A549 (cell line): ENCODE measurements around the gene ZNF646. TPM values are rescaled to one million over a fixed set of nuclear protein-coding genes. Genes with fewer than 3 reads are reported as not detected.

ENCODE experiments used
- ATAC-seq, 2 experiments: fragments of 200-7000 bp in 1 of 2; fragments of >200 bp in 1 of 2; cut with Nextera tagmentation in 1 of 2; cut with Tn5 transposase in 1 of 2; 3 replicates each; pipeline versions ENCODE4 v1.8.0 to v1.9.1; 2018 to 2020; ENCODE audit warnings: mild to moderate bottlenecking in 1 of 2, moderate library complexity in 1 of 2
- CTCF ChIA-PET: fragments of 300-600 bp; sonication (Branson Sonifier 250); formaldehyde crosslinking; extraction: SDS; loops from one replicate; lab custom pipeline; 2021; ENCODE audit warnings: antibody characterized with exemption, inconsistent platforms; lab: Yijun Ruan, JAX
- POLR2A ChIA-PET: fragments of 350-600 bp; formaldehyde crosslinking; extraction: SDS; loops from one replicate; lab custom pipeline; 2021; ENCODE audit warnings: antibody characterized with exemption, inconsistent platforms; lab: Yijun Ruan, JAX
- DNase-seq, 2 experiments: peaks; one replicate each; pipeline versions ENCODE4 v3.0.0 to v3.0.0-alpha.2; 2011 to 2016; ENCODE audit warnings: low read depth in 1 of 2, low spot score in 1 of 2
- FAIRE-seq: peaks from 2 replicates; lab custom pipeline; 2011; peaks lifted over from hg19 to GRCh38; lab: Jason Lieb, UNC
- H3K27ac ChIP-seq, 2 experiments: fragments of >200 bp; sonication (Bioruptor Twin); formaldehyde crosslinking; 3 replicates each; pipeline ENCODE4 v1.5.1; 2016 to 2017
- H3K4me1 ChIP-seq: fragments of >200 bp; sonication (Bioruptor Twin); formaldehyde crosslinking; 3 replicates; pipeline ENCODE4 v1.6.1; 2016
- H3K4me2 ChIP-seq: fragments of >200 bp; sonication (Bioruptor Twin); formaldehyde crosslinking; 3 replicates; pipeline ENCODE4 v1.6.1; 2016
- H3K4me3 ChIP-seq: fragments of >200 bp; sonication (Bioruptor Twin); formaldehyde crosslinking; 3 replicates; pipeline ENCODE4 v1.5.1; 2016
- H3K9me3 ChIP-seq: fragments of >200 bp; sonication (Bioruptor Twin); formaldehyde crosslinking; 3 replicates; pipeline ENCODE4 v1.6.1; 2016
- CEBPB ChIP-seq, 2 experiments: fragments of >200 bp in 1 of 2; sonication (Bioruptor Twin) in 1 of 2; formaldehyde crosslinking in 1 of 2; IDR thresholded peaks; 2 replicates each; pipeline ENCODE4 v1.6.1; 2012 to 2016
- EHMT2 ChIP-seq: fragments of 200-600 bp; sonication (generic); IDR thresholded peaks from 2 replicates; pipeline ENCODE4 v1.6.1; 2016; ENCODE audit warnings: antibody characterized with exemption, low read depth, mild to moderate bottlenecking, moderate library complexity
- FOSB ChIP-seq: fragments of 250-450 bp; sonication (Bioruptor Pico); IDR thresholded peaks from 2 replicates; pipeline ENCODE4 v1.5.0; 2020; ENCODE audit warnings: mild to moderate bottlenecking, moderate library complexity
- FOSL2 ChIP-seq, 2 experiments: fragments of 450-650 bp in 1 of 2; fragments of >200 bp in 1 of 2; sonication (Bioruptor Twin) in 1 of 2; formaldehyde crosslinking; IDR thresholded peaks; 2 replicates each; pipeline versions ENCODE4 v1.5.0 to v1.6.1; 2016 to 2020; ENCODE audit warnings: mild to moderate bottlenecking in 1 of 2, moderate library complexity in 1 of 2
- GATA3 ChIP-seq: IDR thresholded peaks from 2 replicates; pipeline ENCODE4 v1.6.1; 2012; ENCODE audit warnings: borderline replicate concordance
- HEYL ChIP-seq: fragments of 250-450 bp; sonication (Bioruptor Pico); IDR thresholded peaks from 2 replicates; pipeline ENCODE4 v1.8.0; 2021; ENCODE audit warnings: mild to moderate bottlenecking, moderate library complexity
- JUN ChIP-seq, 2 experiments: fragments of >200 bp; sonication (Bioruptor Twin); formaldehyde crosslinking; IDR thresholded peaks; 2 replicates in 1 of 2; 3 replicates in 1 of 2; pipeline ENCODE4 v1.6.1; 2016 to 2017
- MAZ ChIP-seq: fragments of 150-350 bp; IDR thresholded peaks from 2 replicates; pipeline ENCODE4 v1.6.1; 2014; ENCODE audit warnings: antibody characterized with exemption, low read depth, low read length, borderline replicate concordance
- MYC ChIP-seq: IDR thresholded peaks from 2 replicates; pipeline ENCODE4 v1.6.1; 2012; ENCODE audit warnings: mild to moderate bottlenecking, inconsistent platforms, low read length, improper control_type of control experiment, borderline replicate concordance
- NFE2L2 ChIP-seq: fragments of 150-350 bp; conservative IDR thresholded peaks from 2 replicates; pipeline ENCODE4 v1.6.1; 2014; ENCODE audit warnings: low read length
- NPAS2 ChIP-seq: fragments of 250-450 bp; sonication (Bioruptor Pico); IDR thresholded peaks from 2 replicates; pipeline ENCODE4 v1.8.0; 2022; ENCODE audit warnings: mild to moderate bottlenecking, moderate library complexity, borderline replicate concordance
- PHF8 ChIP-seq: fragments of 200-600 bp; sonication (generic); IDR thresholded peaks from 2 replicates; pipeline ENCODE4 v1.6.1; 2016; ENCODE audit warnings: low read depth, mild to moderate bottlenecking, antibody characterized with exemption, moderate library complexity, borderline replicate concordance
- RARB ChIP-seq: fragments of 250-450 bp; sonication (Bioruptor Pico); IDR thresholded peaks from 2 replicates; pipeline ENCODE4 v1.8.0; 2021; ENCODE audit warnings: mild to moderate bottlenecking, moderate library complexity
- TFCP2L1 ChIP-seq: fragments of 250-450 bp; sonication (Bioruptor Pico); IDR thresholded peaks from 2 replicates; pipeline ENCODE4 v1.5.0; 2021; ENCODE audit warnings: mild to moderate bottlenecking
- ZC3H11A ChIP-seq: fragments of 450-650 bp; IDR thresholded peaks from 2 replicates; pipeline ENCODE4 v1.6.1; 2014; ENCODE audit warnings: antibody characterized with exemption, mild to moderate bottlenecking
- ZFP36 ChIP-seq: fragments of 450-650 bp; IDR thresholded peaks from 2 replicates; pipeline ENCODE4 v1.6.1; 2014; ENCODE audit warnings: borderline replicate concordance; ENCODE audit not compliant: partially characterized antibody
- ZNF302 ChIP-seq: fragments of 250-450 bp; sonication (Bioruptor Pico); IDR thresholded peaks from 2 replicates; pipeline ENCODE4 v1.9.0; 2021; ENCODE audit warnings: inconsistent platforms, mild to moderate bottlenecking, moderate library complexity
- WGBS: methylation state at CpG from one replicate; pipeline ENCODE4 v1.1.6; 2017; ENCODE audit errors: missing lambda C conversion rate; 5-methylcytosine and 5-hydroxymethylcytosine counted together
- polyA plus RNA-seq, 4 experiments: library from polyadenylated mRNA; depleted of rRNA in 3 of 4; stranded (reverse); fragments of >200 nt; fragmentation: RNase III in 1 of 4; extraction: RNeasy Plus Mini Kit Qiagen cat#74134 plus additional on column Dnase treatment in 1 of 4; gene quantifications; 2 replicates in 3 of 4; 3 replicates in 1 of 4; pipeline ENCODE4 v1.2.3, GENCODE V29; 2011 to 2017
- TF ChIP-seq, protein P1 (sequence below): IDR thresholded peaks from 2 replicates; pipeline ENCODE4 v1.6.1; 2012; ENCODE audit warnings: low read depth, borderline replicate concordance
- TF ChIP-seq, protein P2 (sequence below): fragments of >200 bp; sonication (Bioruptor Twin); formaldehyde crosslinking; IDR thresholded peaks from 2 replicates; pipeline ENCODE4 v1.6.1; 2016
- TF ChIP-seq, protein P3 (sequence below): fragments of 150-350 bp; IDR thresholded peaks from 2 replicates; pipeline ENCODE4 v1.6.1; 2014; ENCODE audit warnings: low read depth, mild to moderate bottlenecking, low read length
- TF ChIP-seq, protein P4 (sequence below): IDR thresholded peaks from 2 replicates; pipeline ENCODE4 v1.6.1; 2012
- TF ChIP-seq, protein P5 (sequence below): fragments of >200 bp; sonication (Bioruptor Twin); formaldehyde crosslinking; IDR thresholded peaks from 3 replicates; pipeline ENCODE4 v1.5.1; 2016
- TF ChIP-seq, protein P6 (sequence below): fragments of 250-450 bp; sonication (Bioruptor Pico); IDR thresholded peaks from 2 replicates; pipeline ENCODE4 v1.5.0; 2020; ENCODE audit warnings: low read depth, mild to moderate bottlenecking, moderate library complexity

Gene ZNF646
- polyA plus RNA-seq, 2 of the 4 experiments (the other 2 are of a cell fraction): 3.0 to 8.2 TPM

DNA sequence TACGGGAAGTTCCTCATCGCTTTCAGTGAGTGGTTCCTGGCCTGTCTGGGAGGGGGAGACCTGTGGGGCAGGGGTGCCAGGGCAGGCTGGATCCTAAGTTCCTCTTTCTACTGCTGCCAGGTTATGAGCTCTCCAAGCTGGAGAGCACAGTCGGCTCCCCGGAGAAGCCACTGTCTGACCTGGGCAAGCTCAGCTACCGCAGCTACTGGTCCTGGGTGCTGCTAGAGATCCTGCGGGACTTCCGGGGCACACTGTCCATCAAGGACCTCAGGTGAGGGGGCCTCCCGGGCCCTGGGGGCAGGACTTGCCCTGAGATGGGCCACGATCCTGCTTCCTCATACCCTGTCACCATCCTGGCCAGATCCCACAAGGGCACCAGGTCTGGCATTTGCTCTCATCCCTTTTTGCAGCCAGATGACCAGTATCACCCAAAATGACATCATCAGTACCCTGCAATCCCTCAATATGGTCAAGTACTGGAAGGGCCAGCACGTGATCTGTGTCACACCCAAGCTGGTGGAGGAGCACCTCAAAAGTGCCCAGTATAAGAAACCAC is 56.2 kb downstream of the ZNF646 start:
- no peak for DNase-seq
- ATAC-seq: no peak
- Histone ChIP-seq H3K9me3 (no peaks in the 10 kb centered on the region), H3K27ac (no peak overlapping the region), H3K4me3 (no peak overlapping the region), H3K4me1 (peaks cover 14% of the 10 kb centered on the region; the same call in 2 of the 3 replicates), H3K4me2 (no peak overlapping the region)
- FAIRE-seq: no peak
- POLR2A ChIA-PET: interaction anchor here (5.3 kb wide), 1 partner anchor 13 kb away, joined by 31 read pairs; the partner anchor contains the start of gene KAT8
- WGBS: 86% methylated on average over 5 of the region's 10 CpGs
- CTCF ChIA-PET: interaction anchor here (1.2 to 2.2 kb wide), 2 partner anchors 10 to 12 kb away, joined by 3 to 16 read pairs; no protein-coding TSS in a partner anchor
- TF ChIP-seq, protein P1, sequence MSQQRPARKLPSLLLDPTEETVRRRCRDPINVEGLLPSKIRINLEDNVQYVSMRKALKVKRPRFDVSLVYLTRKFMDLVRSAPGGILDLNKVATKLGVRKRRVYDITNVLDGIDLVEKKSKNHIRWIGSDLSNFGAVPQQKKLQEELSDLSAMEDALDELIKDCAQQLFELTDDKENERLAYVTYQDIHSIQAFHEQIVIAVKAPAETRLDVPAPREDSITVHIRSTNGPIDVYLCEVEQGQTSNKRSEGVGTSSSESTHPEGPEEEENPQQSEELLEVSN: no peak
- TF ChIP-seq CEBPB (IDR thresholded peaks at IDR 0.05) (no peak), RARB (CRISPR knock-in tag) (no peak), FOSL2 (IDR thresholded peaks at IDR 0.05) (no peak), FOSL2 (CRISPR knock-in tag; IDR thresholded peaks at IDR 0.05) (no peak), HEYL (CRISPR knock-in tag) (no peak), GATA3 (no peak), NFE2L2 (no peak), ZNF302 (CRISPR knock-in tag) (no peak), ZFP36 (no peak), JUN (IDR thresholded peaks at IDR 0.05) (no peak), MAZ (no peak), TFCP2L1 (CRISPR knock-in tag) (no peak), EHMT2 (no peak), ZC3H11A (no peak)
- TF ChIP-seq, protein P2, sequence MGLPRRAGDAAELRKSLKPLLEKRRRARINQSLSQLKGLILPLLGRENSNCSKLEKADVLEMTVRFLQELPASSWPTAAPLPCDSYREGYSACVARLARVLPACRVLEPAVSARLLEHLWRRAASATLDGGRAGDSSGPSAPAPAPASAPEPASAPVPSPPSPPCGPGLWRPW: no peak
- TF ChIP-seq, protein P3, sequence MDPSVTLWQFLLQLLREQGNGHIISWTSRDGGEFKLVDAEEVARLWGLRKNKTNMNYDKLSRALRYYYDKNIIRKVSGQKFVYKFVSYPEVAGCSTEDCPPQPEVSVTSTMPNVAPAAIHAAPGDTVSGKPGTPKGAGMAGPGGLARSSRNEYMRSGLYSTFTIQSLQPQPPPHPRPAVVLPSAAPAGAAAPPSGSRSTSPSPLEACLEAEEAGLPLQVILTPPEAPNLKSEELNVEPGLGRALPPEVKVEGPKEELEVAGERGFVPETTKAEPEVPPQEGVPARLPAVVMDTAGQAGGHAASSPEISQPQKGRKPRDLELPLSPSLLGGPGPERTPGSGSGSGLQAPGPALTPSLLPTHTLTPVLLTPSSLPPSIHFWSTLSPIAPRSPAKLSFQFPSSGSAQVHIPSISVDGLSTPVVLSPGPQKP: no peak
- TF ChIP-seq, protein P4, sequence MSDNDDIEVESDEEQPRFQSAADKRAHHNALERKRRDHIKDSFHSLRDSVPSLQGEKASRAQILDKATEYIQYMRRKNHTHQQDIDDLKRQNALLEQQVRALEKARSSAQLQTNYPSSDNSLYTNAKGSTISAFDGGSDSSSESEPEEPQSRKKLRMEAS: no peak
- TF ChIP-seq, protein P5, sequence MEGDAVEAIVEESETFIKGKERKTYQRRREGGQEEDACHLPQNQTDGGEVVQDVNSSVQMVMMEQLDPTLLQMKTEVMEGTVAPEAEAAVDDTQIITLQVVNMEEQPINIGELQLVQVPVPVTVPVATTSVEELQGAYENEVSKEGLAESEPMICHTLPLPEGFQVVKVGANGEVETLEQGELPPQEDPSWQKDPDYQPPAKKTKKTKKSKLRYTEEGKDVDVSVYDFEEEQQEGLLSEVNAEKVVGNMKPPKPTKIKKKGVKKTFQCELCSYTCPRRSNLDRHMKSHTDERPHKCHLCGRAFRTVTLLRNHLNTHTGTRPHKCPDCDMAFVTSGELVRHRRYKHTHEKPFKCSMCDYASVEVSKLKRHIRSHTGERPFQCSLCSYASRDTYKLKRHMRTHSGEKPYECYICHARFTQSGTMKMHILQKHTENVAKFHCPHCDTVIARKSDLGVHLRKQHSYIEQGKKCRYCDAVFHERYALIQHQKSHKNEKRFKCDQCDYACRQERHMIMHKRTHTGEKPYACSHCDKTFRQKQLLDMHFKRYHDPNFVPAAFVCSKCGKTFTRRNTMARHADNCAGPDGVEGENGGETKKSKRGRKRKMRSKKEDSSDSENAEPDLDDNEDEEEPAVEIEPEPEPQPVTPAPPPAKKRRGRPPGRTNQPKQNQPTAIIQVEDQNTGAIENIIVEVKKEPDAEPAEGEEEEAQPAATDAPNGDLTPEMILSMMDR: no peak
- TF ChIP-seq, protein P6, sequence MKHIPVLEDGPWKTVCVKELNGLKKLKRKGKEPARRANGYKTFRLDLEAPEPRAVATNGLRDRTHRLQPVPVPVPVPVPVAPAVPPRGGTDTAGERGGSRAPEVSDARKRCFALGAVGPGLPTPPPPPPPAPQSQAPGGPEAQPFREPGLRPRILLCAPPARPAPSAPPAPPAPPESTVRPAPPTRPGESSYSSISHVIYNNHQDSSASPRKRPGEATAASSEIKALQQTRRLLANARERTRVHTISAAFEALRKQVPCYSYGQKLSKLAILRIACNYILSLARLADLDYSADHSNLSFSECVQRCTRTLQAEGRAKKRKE (CRISPR knock-in tag): no peak
- TF ChIP-seq, all 56 proteins: peak for 0

DNA sequence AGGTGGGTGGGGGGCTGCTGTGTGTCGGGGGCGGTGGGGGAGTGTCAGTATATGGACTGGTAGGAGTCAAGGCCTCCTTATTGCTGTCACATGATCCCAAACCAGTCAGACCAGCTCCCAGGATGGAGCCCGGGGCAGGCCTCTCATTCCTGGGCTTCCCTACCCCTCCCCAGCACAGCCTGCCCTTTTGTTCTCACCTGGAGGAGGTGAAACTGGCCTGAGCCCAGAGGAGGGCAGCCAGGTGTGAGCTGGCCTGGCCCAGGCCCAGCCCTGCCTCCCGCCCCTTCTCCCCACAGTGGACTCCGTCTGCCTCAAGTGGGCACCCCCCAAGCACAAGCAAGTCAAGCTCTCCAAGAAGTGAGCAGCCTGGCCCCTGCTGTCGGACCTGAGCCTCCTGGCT is 56.7 kb downstream of the ZNF646 start:
- DNase-seq (no peak), FAIRE-seq (no peak), ATAC-seq (no peak)
- H3K4me2 ChIP-seq: no peak overlapping the region
- H3K4me3 ChIP-seq: no peak overlapping the region
- TF ChIP-seq PHF8 (no peak), TFCP2L1 (CRISPR knock-in tag) (no peak), ZFP36 (no peak), NPAS2 (CRISPR knock-in tag) (no peak), ZNF302 (CRISPR knock-in tag) (no peak), JUN (IDR thresholded peaks at IDR 0.05) (no peak), FOSB (CRISPR knock-in tag) (no peak), MYC (no peak)
- TF ChIP-seq, protein P1: no peak
- TF ChIP-seq, protein P3: no peak
- TF ChIP-seq, protein P6 (CRISPR knock-in tag): no peak
- ChIA-PET POLR2A (interaction anchor here (1.5 to 5.3 kb wide), 2 partner anchors 11 to 13 kb away, joined by 5 to 31 read pairs; partner anchors contain the start of gene KAT8), CTCF (interaction anchor here (1.4 to 2.2 kb wide), 2 partner anchors 12 to 146 kb away, joined by 3 to 16 read pairs; partner anchors contain the start of gene HSD3B7)
- no peak overlapping the region for H3K27ac ChIP-seq
- peaks cover 18% of the 10 kb centered on the region; the same call in 2 of the 3 replicates for H3K4me1 ChIP-seq
- 85% methylated on average over 4 of the region's 6 CpGs for WGBS
- H3K9me3 ChIP-seq: no peaks in the 10 kb centered on the region
